Gastroesophageal sphincter (tissue), 4 donors: ENCODE data around the gene PPP1R14B. TPM values are rescaled to one million over a fixed set of nuclear protein-coding genes. Genes with fewer than 3 reads are reported as not detected.

Experiments
- ATAC-seq: fragments of 150-250 bp; one replicate; pipeline ENCODE4 v1.9.1; 2016; ENCODE audit warnings: mild to moderate bottlenecking, moderate library complexity
- H3K27ac ChIP-seq, 4 donors: fragments of 200-600 bp; sonication (generic) in 3 of 4; 1 replicate in 3 of 4; 2 replicates in 1 of 4; pipeline ENCODE4 v1.5.1; 2016 to 2019
- H3K27me3 ChIP-seq: fragments of 200-600 bp; sonication (generic); one replicate; pipeline ENCODE4 v1.5.1; 2019
- H3K36me3 ChIP-seq, 2 donors: fragments of 200-600 bp; sonication (generic); one replicate each; pipeline ENCODE4 v1.5.1; 2019; ENCODE audit warnings: control low read depth in 1 of 2
- H3K4me1 ChIP-seq, 3 donors: fragments of 200-600 bp; sonication (generic); 1 replicate in 2 of 3; 2 replicates in 1 of 3; pipeline ENCODE4 v1.5.1; 2016 to 2019; ENCODE audit warnings: control low read depth in 2 of 3
- H3K4me3 ChIP-seq, 2 donors: fragments of 200-600 bp; sonication (generic); one replicate each; pipeline ENCODE4 v1.5.1; 2019; ENCODE audit warnings: mild to moderate bottlenecking in 1 of 2, moderate library complexity in 1 of 2
- H3K9me3 ChIP-seq, 3 donors: fragments of 200-600 bp; sonication (generic); one replicate each; pipeline ENCODE4 v1.5.1; 2017 to 2019; ENCODE audit warnings: control low read depth in 2 of 3
- EP300 ChIP-seq: sonication (generic); formaldehyde crosslinking; IDR thresholded peaks from one replicate; pipeline ENCODE4 v1.6.1; 2017; ENCODE audit warnings: antibody characterized with exemption, mild to moderate bottlenecking
- POLR2A ChIP-seq, 2 donors: fragments of 450-650 bp; IDR thresholded peaks; one replicate each; pipeline ENCODE4 v1.6.1; 2017; ENCODE audit warnings: antibody characterized with exemption in 2 of 2, mild to moderate bottlenecking in 2 of 2, moderate library complexity in 1 of 2
- POLR2AphosphoS5 ChIP-seq: sonication (generic); formaldehyde crosslinking; IDR thresholded peaks from one replicate; pipeline ENCODE4 v1.6.1; 2017; ENCODE audit warnings: antibody characterized with exemption
- WGBS, 2 donors: methylation state at CpG; one replicate each; pipeline ENCODE4 v1.1.5; 2018; ENCODE audit warnings: low coverage in 1 of 2; 5-methylcytosine and 5-hydroxymethylcytosine counted together
- total RNA-seq, 4 donors: library from RNA; depleted of rRNA; stranded (reverse); fragments of >200 nt; gene quantifications; one replicate each; pipeline ENCODE4 v1.1.0, GENCODE V29; 2016
- TF ChIP-seq, protein P1 (sequence below), 4 experiments: fragments of 200-600 bp in 2 of 4; fragments of 450-650 bp in 2 of 4; sonication (generic) in 1 of 4; IDR thresholded peaks; one replicate each; pipeline ENCODE4 v1.5.1; 2017 to 2019; ENCODE audit warnings: antibody characterized with exemption in 4 of 4, mild to moderate bottlenecking in 2 of 4, moderate library complexity in 2 of 4

Gene PPP1R14B
- total RNA-seq, 4 donors from 2014 or later: 37.2 to 123 (median 70.9) TPM

- peaks cover 0 to 29% of the 10 kb centered on the region in 2 donors for H3K36me3 ChIP-seq
- ATAC-seq: no peak
- H3K4me1 ChIP-seq: peaks cover 0 to 21% (median 0%) of the 10 kb centered on the region in 3 donors
- H3K9me3 ChIP-seq: no peaks in the 10 kb centered on the region
- TF ChIP-seq, protein P1, sequence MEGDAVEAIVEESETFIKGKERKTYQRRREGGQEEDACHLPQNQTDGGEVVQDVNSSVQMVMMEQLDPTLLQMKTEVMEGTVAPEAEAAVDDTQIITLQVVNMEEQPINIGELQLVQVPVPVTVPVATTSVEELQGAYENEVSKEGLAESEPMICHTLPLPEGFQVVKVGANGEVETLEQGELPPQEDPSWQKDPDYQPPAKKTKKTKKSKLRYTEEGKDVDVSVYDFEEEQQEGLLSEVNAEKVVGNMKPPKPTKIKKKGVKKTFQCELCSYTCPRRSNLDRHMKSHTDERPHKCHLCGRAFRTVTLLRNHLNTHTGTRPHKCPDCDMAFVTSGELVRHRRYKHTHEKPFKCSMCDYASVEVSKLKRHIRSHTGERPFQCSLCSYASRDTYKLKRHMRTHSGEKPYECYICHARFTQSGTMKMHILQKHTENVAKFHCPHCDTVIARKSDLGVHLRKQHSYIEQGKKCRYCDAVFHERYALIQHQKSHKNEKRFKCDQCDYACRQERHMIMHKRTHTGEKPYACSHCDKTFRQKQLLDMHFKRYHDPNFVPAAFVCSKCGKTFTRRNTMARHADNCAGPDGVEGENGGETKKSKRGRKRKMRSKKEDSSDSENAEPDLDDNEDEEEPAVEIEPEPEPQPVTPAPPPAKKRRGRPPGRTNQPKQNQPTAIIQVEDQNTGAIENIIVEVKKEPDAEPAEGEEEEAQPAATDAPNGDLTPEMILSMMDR (IDR thresholded peaks at IDR 0.05): no peak
- TF ChIP-seq EP300 (no peak), POLR2AphosphoS5 (no peak), POLR2A (IDR thresholded peaks at IDR 0.05) (no peak)
- H3K27ac ChIP-seq: no peak overlapping the region
- whole genome bisulfite sequencing, 2 donors: 80 to 81% methylated on average over 1 to 6 of the region's 30 CpGs
- no peak overlapping the region for H3K4me3 ChIP-seq
- no peaks in the 10 kb centered on the region for H3K27me3 ChIP-seq
Observed at GRCh38 chr11:64211181-64211872, 35.4 kb downstream of the PPP1R14B start.

DNA sequence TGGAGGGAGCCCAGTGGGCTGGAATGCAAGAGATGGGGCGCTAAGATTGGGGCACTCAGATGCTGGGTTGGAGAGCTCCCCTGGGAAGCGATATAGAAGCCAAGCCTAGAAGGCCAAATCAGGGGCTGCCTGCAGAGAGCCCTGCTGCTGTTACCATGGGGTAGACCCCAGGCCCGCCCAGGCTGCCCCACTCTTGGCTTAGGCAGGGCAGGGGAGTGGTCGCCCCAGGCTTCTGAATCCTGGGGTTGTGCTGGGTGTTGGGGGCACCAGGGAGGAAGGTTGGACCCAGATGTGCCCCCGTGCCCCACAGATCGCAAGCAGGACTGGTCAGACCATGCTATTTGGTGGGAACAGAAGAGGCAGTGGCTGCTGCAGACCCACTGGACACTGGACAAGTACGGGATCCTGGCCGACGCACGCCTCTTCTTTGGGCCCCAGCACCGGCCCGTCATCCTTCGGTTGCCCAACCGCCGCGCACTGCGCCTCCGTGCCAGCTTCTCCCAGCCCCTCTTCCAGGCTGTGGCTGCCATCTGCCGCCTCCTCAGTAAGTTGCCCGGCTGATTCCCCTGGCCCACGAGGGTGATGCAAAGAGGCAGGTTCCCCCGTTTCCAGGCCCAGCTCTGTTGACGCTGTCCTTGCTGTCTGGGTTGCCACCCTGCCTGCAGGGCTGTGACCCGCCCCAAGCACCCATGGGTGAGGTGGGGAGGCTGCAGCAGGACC lies 36.3 kb downstream of the PPP1R14B start:
- Histone ChIP-seq H3K27me3 (no peaks in the 10 kb centered on the region), H3K4me1 (peaks cover 0 to 30% (median 0%) of the 10 kb centered on the region in 3 donors), H3K4me3 (no peak overlapping the region), H3K9me3 (no peaks in the 10 kb centered on the region), H3K27ac (no peak overlapping the region), H3K36me3 (peaks cover 0 to 37% of the 10 kb centered on the region in 2 donors)
- no peak for ATAC-seq
- 60% methylated on average over 2 of the region's 24 CpGs; no CpG with 5 or more reads in 1 of the 2 donors for WGBS, 2 donors
- TF ChIP-seq POLR2A (IDR thresholded peaks at IDR 0.05) (no peak), EP300 (no peak), POLR2AphosphoS5 (no peak)
- TF ChIP-seq, protein P1 (IDR thresholded peaks at IDR 0.05): no peak

- TF ChIP-seq POLR2AphosphoS5 (no peak), POLR2A (IDR thresholded peaks at IDR 0.05) (no peak)
- TF ChIP-seq, protein P1 (IDR thresholded peaks at IDR 0.05): no peak
- ATAC-seq: no peak
- 67 to 83% methylated on average over 6 to 7 of the region's 8 CpGs for WGBS, 2 donors
Observed at GRCh38 chr11:64209563-64209843, 37.2 kb downstream of the PPP1R14B start.

DNA sequence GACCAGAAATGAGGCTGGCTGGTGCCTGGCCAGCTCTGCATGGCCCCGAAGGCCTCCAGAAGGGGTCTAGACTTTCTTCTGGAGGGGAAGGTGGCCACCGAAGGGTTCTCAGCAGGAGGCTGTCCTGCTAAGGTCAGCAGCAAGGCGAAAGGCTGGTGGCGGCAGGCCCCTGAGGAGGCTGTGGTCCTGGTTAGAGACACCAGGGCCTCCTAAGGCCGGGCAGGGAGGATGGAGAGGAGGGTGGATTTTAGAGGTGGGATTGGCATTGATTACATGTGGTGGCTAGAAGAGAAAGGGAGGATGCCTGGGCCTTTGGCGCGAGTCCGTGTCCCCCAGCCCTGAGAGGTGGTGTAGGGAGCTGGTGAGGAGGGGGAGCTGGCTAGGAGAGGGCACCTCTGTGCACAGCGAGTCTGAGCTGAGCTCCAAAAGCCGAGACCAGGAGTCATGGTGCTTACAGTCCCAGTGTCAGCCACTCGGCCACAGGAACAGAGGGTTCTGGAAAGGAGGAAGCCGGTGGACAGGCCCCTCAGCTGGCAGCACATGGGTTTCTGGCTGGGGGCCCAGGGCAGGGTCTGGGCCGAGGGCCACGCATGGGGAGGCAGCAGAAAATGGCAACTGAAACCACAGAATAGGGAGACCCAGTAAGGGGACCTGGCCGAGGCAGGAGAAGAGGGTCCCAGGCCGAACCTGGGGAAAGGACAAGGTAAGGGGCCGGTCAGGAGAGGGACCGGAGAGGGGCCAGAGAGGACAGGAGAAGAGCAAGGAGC lies 37.8 kb downstream of the PPP1R14B start:
- Histone ChIP-seq H3K9me3 (no peaks in the 10 kb centered on the region), H3K36me3 (peaks cover 0 to 52% of the 10 kb centered on the region in 2 donors), H3K27ac (peak overlapping the region in 2 of 4 donors; percentile 76 to 77), H3K27me3 (no peaks in the 10 kb centered on the region), H3K4me3 (no peak overlapping the region), H3K4me1 (peaks cover 0 to 44% (median 3%) of the 10 kb centered on the region in 3 donors)
- 69 to 73% methylated on average over 3 to 12 of the region's 18 CpGs for WGBS, 2 donors
- ATAC-seq: no peak
- no peak for TF ChIP-seq POLR2A (IDR thresholded peaks at IDR 0.05)
- no peak for TF ChIP-seq POLR2AphosphoS5
- TF ChIP-seq, protein P1 (IDR thresholded peaks at IDR 0.05): no peak
- TF ChIP-seq EP300: no peak

More at GRCh38 chr11:64209563-64209843, 37.2 kb downstream of the PPP1R14B start:
- peaks cover 0 to 39% (median 3%) of the 10 kb centered on the region in 3 donors for H3K4me1 ChIP-seq
- H3K27ac ChIP-seq: no peak overlapping the region
- H3K9me3 ChIP-seq: no peaks in the 10 kb centered on the region
- H3K4me3 ChIP-seq: no peak overlapping the region
- H3K27me3 ChIP-seq: no peaks in the 10 kb centered on the region
- H3K36me3 ChIP-seq: peaks cover 0 to 47% of the 10 kb centered on the region in 2 donors
